Aorta (tissue), 5 donors: ENCODE results near the gene BET1L. TPM values are rescaled to one million over a fixed set of nuclear protein-coding genes. Genes with fewer than 3 reads are reported as not detected.
A peak's percentile ranks its signal among the peaks of the same experiment; 100 is the strongest.
"Not testable (repeated sequence)": the region's sequence is repeated elsewhere in the genome, so short reads cannot be mapped to it uniquely, and the experiment has no call there.

Experiments
- ATAC-seq: fragments of 200-7000 bp; cut with Tn5 transposase; one replicate; pipeline ENCODE4 v1.9.1; 2022; ENCODE audit warnings: moderate library complexity; ENCODE audit not compliant: low FRiP score
- DNase-seq, 2 donors: peaks; one replicate each; pipeline ENCODE4 v3.0.0-alpha.2; 2020
- H3K27ac ChIP-seq, 2 donors: one replicate each; pipeline ENCODE4 v1.5.1; 2013; ENCODE audit warnings: low read length in 2 of 2, mild to moderate bottlenecking in 2 of 2, moderate library complexity in 2 of 2, control low read depth in 1 of 2, inconsistent platforms in 1 of 2, low read depth in 1 of 2
- H3K27me3 ChIP-seq, 2 donors: one replicate each; pipeline ENCODE4 v1.6.1; 2013; ENCODE audit warnings: control low read depth in 1 of 2, low read length in 1 of 2, mild to moderate bottlenecking in 1 of 2, moderate library complexity in 1 of 2; ENCODE audit not compliant: insufficient read depth in 2 of 2, control insufficient read depth in 1 of 2
- H3K36me3 ChIP-seq, 2 donors: one replicate each; pipeline ENCODE4 v1.6.1; 2013; ENCODE audit warnings: control low read depth in 1 of 2, low read length in 1 of 2, mild to moderate bottlenecking in 1 of 2; ENCODE audit not compliant: insufficient read depth in 2 of 2, control insufficient read depth in 1 of 2
- H3K4me1 ChIP-seq, 2 donors: one replicate each; pipeline ENCODE4 v1.6.1; 2013; ENCODE audit warnings: low read length in 2 of 2, control low read depth in 1 of 2, mild to moderate bottlenecking in 1 of 2, moderate library complexity in 1 of 2; ENCODE audit not compliant: insufficient read depth in 2 of 2, control insufficient read depth in 1 of 2
- H3K4me3 ChIP-seq, 2 donors: one replicate each; pipeline ENCODE4 v1.5.1; 2013; ENCODE audit warnings: low read length in 2 of 2, control low read depth in 1 of 2, mild to moderate bottlenecking in 1 of 2
- H3K9me3 ChIP-seq: one replicate; pipeline ENCODE4 v1.6.1; 2013; ENCODE audit warnings: mild to moderate bottlenecking, low read length; ENCODE audit not compliant: control insufficient read depth
- WGBS, 2 donors: extraction: QIAGEN DNeasy Blood & Tissue Kit; methylation state at CpG; one replicate each; pipeline ENCODE4 v1.1.7; 2013; 5-methylcytosine and 5-hydroxymethylcytosine counted together
- intact Hi-C, 2 donors: fragments of 100-400 bp; cut with DNase I; formaldehyde crosslinking; loops; one replicate each; pipeline versions ENCODE4 v1.14.2 to v1.15.0; 2022
- polyA plus RNA-seq, 2 donors: library from polyadenylated mRNA; stranded (reverse); fragments of 200-250 nt; gene quantifications; one replicate each; pipeline ENCODE4 v1.2.3, GENCODE V29; 2013
- total RNA-seq, 2 donors: library from RNA; stranded (reverse); fragmentation: NEBNext Ultra II Directional; extraction: Animal tissue kit (Norgen Biotek cat#: 25700); gene quantifications; one replicate each; pipeline ENCODE4 v1.2.1, GENCODE V29; 2021
- donor health status: healthy with polysubstance abuse.
- donor health status: Bipolar disorder and iron deficiency.
- donor health status: DM: no; HTN: no; CAD: no.
- donor health status: DM: no; HTN: no; CAD: no.
- donor health status: DM: yes; HTN: yes; CAD: no.

The BET1L gene
- total and polyA plus RNA-seq, 4 donors, result 24.0 to 55.4 (median 45.2) TPM

GRCh38 chr11:223026-223789 is 16.0 kb upstream of the BET1L start:
- Histone ChIP-seq H3K27ac (no peak overlapping the region), H3K27me3 (no peaks in the 10 kb centered on the region), H3K9me3 (no peaks in the 10 kb centered on the region), H3K4me3 (no peak overlapping the region), H3K4me1 (no peaks in the 10 kb centered on the region), H3K36me3 (no peaks in the 10 kb centered on the region)
- ATAC-seq, result no peak
- 82 to 86% methylated on average over 15 to 16 of the region's 16 CpGs for WGBS, 2 donors
- intact Hi-C loops, result no loop called here
- no peak for DNase-seq

GRCh38 chr11:221998-222789 is 15.0 kb upstream of the BET1L start:
- no peaks in the 10 kb centered on the region for H3K36me3 ChIP-seq
- H3K27me3 ChIP-seq, result no peaks in the 10 kb centered on the region
- no peak overlapping the region for H3K4me3 ChIP-seq
- peak in 1 of 2 donors; percentile 68 for DNase-seq
- H3K9me3 ChIP-seq, result no peaks in the 10 kb centered on the region
- intact Hi-C loops, result no loop called here
- no peak overlapping the region for H3K27ac ChIP-seq
- no peak for ATAC-seq
- H3K4me1 ChIP-seq, result no peaks in the 10 kb centered on the region
- 93 to 94% methylated on average over 14 of the region's 14 CpGs for WGBS, 2 donors

- no peak for ATAC-seq
- no peaks in the 10 kb centered on the region for H3K4me1 ChIP-seq
- H3K36me3 ChIP-seq, result no peaks in the 10 kb centered on the region
- no peak for DNase-seq
- intact Hi-C loops, result no loop called here
- no peak overlapping the region for H3K27ac ChIP-seq
- H3K9me3 ChIP-seq, result no peaks in the 10 kb centered on the region
- WGBS, 2 donors, result 85% methylated on average over 7 of the region's 7 CpGs
- H3K27me3 ChIP-seq, result no peaks in the 10 kb centered on the region
- H3K4me3 ChIP-seq, result no peak overlapping the region
Measured at GRCh38 chr11:221539-221938, 14.3 kb upstream of the BET1L start.

GRCh38 chr11:220641-221215 is 13.5 kb upstream of the BET1L start:
- intact Hi-C loops, H3K36me3 ChIP-seq, H3K27me3 ChIP-seq, ATAC-seq, DNase-seq, H3K27ac ChIP-seq, H3K4me1 ChIP-seq, H3K9me3 ChIP-seq, H3K4me3 ChIP-seq: not testable (repeated sequence)
- WGBS, 2 donors, result 97 to 98% methylated on average over 3 of the region's 3 CpGs

GRCh38 chr11:218815-219593 is 11.8 kb upstream of the BET1L start:
- H3K27ac ChIP-seq, result no peak overlapping the region
- DNase-seq (peak in 1 of 2 donors; percentile 69), ATAC-seq (no peak)
- no peaks in the 10 kb centered on the region for H3K4me1 ChIP-seq
- intact Hi-C loops, result no loop called here
- 86 to 90% methylated on average over 29 of the region's 29 CpGs for WGBS, 2 donors
- H3K9me3 ChIP-seq, result no peaks in the 10 kb centered on the region
- no peaks in the 10 kb centered on the region for H3K27me3 ChIP-seq
- no peak overlapping the region for H3K4me3 ChIP-seq
- peaks cover 0 to 2% of the 10 kb centered on the region in 2 donors for H3K36me3 ChIP-seq

- Histone ChIP-seq H3K9me3 (no peaks in the 10 kb centered on the region), H3K27ac (no peak overlapping the region), H3K4me1 (no peaks in the 10 kb centered on the region), H3K27me3 (no peaks in the 10 kb centered on the region), H3K36me3 (peaks cover 0 to 2% of the 10 kb centered on the region in 2 donors), H3K4me3 (no peak overlapping the region)
- DNase-seq, result peak in 1 of 2 donors; percentile 28
- whole genome bisulfite sequencing, 2 donors, result 86 to 88% methylated on average over 3 of the region's 3 CpGs
- ATAC-seq, result no peak
- intact Hi-C loops, result no loop called here
Measured at GRCh38 chr11:217704-218103, 10.5 kb upstream of the BET1L start.

GRCh38 chr11:216081-216974 is 9.1 kb upstream of the BET1L start:
- intact Hi-C loops, result no loop called here
- WGBS, 2 donors, result 81 to 83% methylated on average over 11 of the region's 11 CpGs
- peak overlapping the region in 1 of 2 donors; percentile 9 for H3K27ac ChIP-seq
- ATAC-seq, result no peak
- no peak for DNase-seq
- H3K4me1 ChIP-seq, result no peaks in the 10 kb centered on the region
- no peaks in the 10 kb centered on the region for H3K27me3 ChIP-seq
- peaks cover 0 to 2% of the 10 kb centered on the region in 2 donors for H3K36me3 ChIP-seq
- no peaks in the 10 kb centered on the region for H3K9me3 ChIP-seq
- no peak overlapping the region for H3K4me3 ChIP-seq
